Neural cell (in vitro differentiated cells): ENCODE measurements around the gene AHNAK. TPM values are rescaled to one million over a fixed set of nuclear protein-coding genes. Genes with fewer than 3 reads are reported as not detected.

Experiments
- H2AFZ ChIP-seq: fragments of 200-600, 300-800 bp; sonication (generic), shearing (Covaris generic); 2 replicates; pipeline ENCODE4 v1.6.0; 2014; ENCODE audit warnings: low read depth, mild to moderate bottlenecking, antibody characterized with exemption, low read length, moderate library complexity
- H3F3A ChIP-seq: fragments of 200-600 bp; shearing (Covaris generic); 2 replicates; pipeline ENCODE4 v1.6.1; 2016; ENCODE audit warnings: mild to moderate bottlenecking, moderate library complexity, mixed read lengths, antibody characterized with exemption, low read length; ENCODE audit not compliant: insufficient read depth, poor library complexity, severe bottlenecking
- H3K27ac ChIP-seq: fragments of 200-600, 300-800 bp; sonication (generic), shearing (Covaris generic); 2 replicates; pipeline ENCODE4 v1.5.1; 2014; ENCODE audit warnings: mild to moderate bottlenecking, low read length, moderate library complexity
- H3K27me3 ChIP-seq: fragments of 300-800, 200-600 bp; sonication (generic), shearing (Covaris generic); 2 replicates; pipeline ENCODE4 v1.6.0; 2014; ENCODE audit warnings: mild to moderate bottlenecking, low read depth, low read length, moderate library complexity; ENCODE audit not compliant: insufficient read depth
- H3K36me3 ChIP-seq: fragments of 300-800, 200-600 bp; sonication (generic), shearing (Covaris generic); 2 replicates; pipeline ENCODE4 v1.5.1; 2014; ENCODE audit warnings: mild to moderate bottlenecking, antibody characterized with exemption, low read length, moderate library complexity; ENCODE audit not compliant: insufficient read depth
- H3K4me2 ChIP-seq: fragments of 300-800, 200-600 bp; sonication (generic), shearing (Covaris generic); 2 replicates; pipeline ENCODE4 v1.6.0; 2014; ENCODE audit warnings: mild to moderate bottlenecking, low read length
- H3K4me3 ChIP-seq: fragments of 300-800, 200-600 bp; sonication (generic), shearing (Covaris generic); 2 replicates; pipeline ENCODE4 v1.5.1; 2014; ENCODE audit warnings: mild to moderate bottlenecking, low read length, moderate library complexity
- H3K79me2 ChIP-seq: fragments of 200-600 bp; shearing (Covaris generic); replicated peaks from 2 replicates; pipeline ENCODE4 v1.6.0; 2014; ENCODE audit warnings: mild to moderate bottlenecking, low read length, moderate library complexity; ENCODE audit not compliant: insufficient read depth
- H3K9ac ChIP-seq: fragments of 300-800, 200-600 bp; sonication (generic), shearing (Covaris generic); 2 replicates; pipeline ENCODE4 v1.6.1; 2016; ENCODE audit warnings: mild to moderate bottlenecking, low read length, mixed read lengths
- H3K9me2 ChIP-seq: fragments of 200-600 bp; shearing (Covaris generic); 2 replicates; pipeline ENCODE4 v1.6.1; 2016; ENCODE audit warnings: mild to moderate bottlenecking, low read length, mixed read lengths; ENCODE audit not compliant: insufficient read depth
- H3K9me3 ChIP-seq: fragments of 200-600, 300-800 bp; sonication (generic), shearing (Covaris generic); 2 replicates; pipeline ENCODE4 v1.6.1; 2016; ENCODE audit warnings: mild to moderate bottlenecking, mixed run types, low read length, moderate library complexity, mixed read lengths
- H4K20me1 ChIP-seq: fragments of 200-600 bp; shearing (Covaris generic); 2 replicates; pipeline ENCODE4 v1.6.1; 2016; ENCODE audit warnings: mild to moderate bottlenecking, mixed run types; ENCODE audit not compliant: insufficient read depth
- EP300 ChIP-seq: fragments of 450-650 bp; conservative IDR thresholded peaks from 2 replicates; pipeline ENCODE4 v1.6.1; 2014; ENCODE audit warnings: antibody characterized with exemption, mild to moderate bottlenecking, moderate library complexity; ENCODE audit not compliant: poor library complexity, severe bottlenecking
- EZH2 ChIP-seq: fragments of 200-600, 300-800 bp; shearing (Covaris generic), sonication (generic); IDR thresholded peaks from 2 replicates; pipeline ENCODE4 v1.6.1; 2014; ENCODE audit warnings: antibody characterized with exemption, low read length, borderline replicate concordance, mild to moderate bottlenecking; ENCODE audit not compliant: insufficient read depth, poor library complexity, severe bottlenecking
- MXI1 ChIP-seq: fragments of 450-650 bp; conservative IDR thresholded peaks from 2 replicates; pipeline ENCODE4 v1.6.1; 2014; ENCODE audit warnings: antibody characterized with exemption, mild to moderate bottlenecking; ENCODE audit not compliant: poor library complexity, severe bottlenecking
- POLR2AphosphoS5 ChIP-seq: IDR thresholded peaks from 2 replicates; pipeline ENCODE4 v1.6.1; 2012
- RAD21 ChIP-seq: fragments of 450-650 bp; conservative IDR thresholded peaks from 2 replicates; pipeline ENCODE4 v1.6.1; 2014; ENCODE audit warnings: antibody characterized with exemption, mild to moderate bottlenecking, moderate library complexity
- SMC3 ChIP-seq: fragments of 450-650 bp; conservative IDR thresholded peaks from 2 replicates; pipeline ENCODE4 v1.6.1; 2014; ENCODE audit warnings: antibody characterized with exemption, mild to moderate bottlenecking, moderate library complexity; ENCODE audit not compliant: poor library complexity
- polyA plus RNA-seq: library from polyadenylated mRNA; depleted of rRNA; stranded (reverse); fragments of >200 nt; gene quantifications from 2 replicates; pipeline ENCODE4 v1.2.3, GENCODE V29; 2014
- TF ChIP-seq, protein P1 (sequence below): IDR thresholded peaks from 2 replicates; pipeline ENCODE4 v1.6.1; 2012; ENCODE audit warnings: borderline replicate concordance
- TF ChIP-seq, protein P2 (sequence below): fragments of 450-650 bp; IDR thresholded peaks from 2 replicates; pipeline ENCODE4 v1.5.1; 2014; ENCODE audit warnings: antibody characterized with exemption, mild to moderate bottlenecking, moderate library complexity; ENCODE audit not compliant: poor library complexity, severe bottlenecking

The AHNAK gene
- polyA plus RNA-seq, 1 donor from 2014 or later = 0.11 TPM

- no peak overlapping the region for H3K4me2 ChIP-seq
- H3F3A ChIP-seq = no peaks in the 10 kb centered on the region
- H3K9ac ChIP-seq = no peak overlapping the region
- no peaks in the 10 kb centered on the region for H3K79me2 ChIP-seq
- no peak overlapping the region for H3K27ac ChIP-seq
- no peak overlapping the region for H2AFZ ChIP-seq
- no peaks in the 10 kb centered on the region for H3K36me3 ChIP-seq
- H3K9me3 ChIP-seq = no peaks in the 10 kb centered on the region
- H4K20me1 ChIP-seq = no peaks in the 10 kb centered on the region
- TF ChIP-seq EZH2 = no peak
- no peak for TF ChIP-seq RAD21
- no peak for TF ChIP-seq SMC3
- TF ChIP-seq, protein P1, sequence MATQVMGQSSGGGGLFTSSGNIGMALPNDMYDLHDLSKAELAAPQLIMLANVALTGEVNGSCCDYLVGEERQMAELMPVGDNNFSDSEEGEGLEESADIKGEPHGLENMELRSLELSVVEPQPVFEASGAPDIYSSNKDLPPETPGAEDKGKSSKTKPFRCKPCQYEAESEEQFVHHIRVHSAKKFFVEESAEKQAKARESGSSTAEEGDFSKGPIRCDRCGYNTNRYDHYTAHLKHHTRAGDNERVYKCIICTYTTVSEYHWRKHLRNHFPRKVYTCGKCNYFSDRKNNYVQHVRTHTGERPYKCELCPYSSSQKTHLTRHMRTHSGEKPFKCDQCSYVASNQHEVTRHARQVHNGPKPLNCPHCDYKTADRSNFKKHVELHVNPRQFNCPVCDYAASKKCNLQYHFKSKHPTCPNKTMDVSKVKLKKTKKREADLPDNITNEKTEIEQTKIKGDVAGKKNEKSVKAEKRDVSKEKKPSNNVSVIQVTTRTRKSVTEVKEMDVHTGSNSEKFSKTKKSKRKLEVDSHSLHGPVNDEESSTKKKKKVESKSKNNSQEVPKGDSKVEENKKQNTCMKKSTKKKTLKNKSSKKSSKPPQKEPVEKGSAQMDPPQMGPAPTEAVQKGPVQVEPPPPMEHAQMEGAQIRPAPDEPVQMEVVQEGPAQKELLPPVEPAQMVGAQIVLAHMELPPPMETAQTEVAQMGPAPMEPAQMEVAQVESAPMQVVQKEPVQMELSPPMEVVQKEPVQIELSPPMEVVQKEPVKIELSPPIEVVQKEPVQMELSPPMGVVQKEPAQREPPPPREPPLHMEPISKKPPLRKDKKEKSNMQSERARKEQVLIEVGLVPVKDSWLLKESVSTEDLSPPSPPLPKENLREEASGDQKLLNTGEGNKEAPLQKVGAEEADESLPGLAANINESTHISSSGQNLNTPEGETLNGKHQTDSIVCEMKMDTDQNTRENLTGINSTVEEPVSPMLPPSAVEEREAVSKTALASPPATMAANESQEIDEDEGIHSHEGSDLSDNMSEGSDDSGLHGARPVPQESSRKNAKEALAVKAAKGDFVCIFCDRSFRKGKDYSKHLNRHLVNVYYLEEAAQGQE = no peak
- TF ChIP-seq, protein P2, sequence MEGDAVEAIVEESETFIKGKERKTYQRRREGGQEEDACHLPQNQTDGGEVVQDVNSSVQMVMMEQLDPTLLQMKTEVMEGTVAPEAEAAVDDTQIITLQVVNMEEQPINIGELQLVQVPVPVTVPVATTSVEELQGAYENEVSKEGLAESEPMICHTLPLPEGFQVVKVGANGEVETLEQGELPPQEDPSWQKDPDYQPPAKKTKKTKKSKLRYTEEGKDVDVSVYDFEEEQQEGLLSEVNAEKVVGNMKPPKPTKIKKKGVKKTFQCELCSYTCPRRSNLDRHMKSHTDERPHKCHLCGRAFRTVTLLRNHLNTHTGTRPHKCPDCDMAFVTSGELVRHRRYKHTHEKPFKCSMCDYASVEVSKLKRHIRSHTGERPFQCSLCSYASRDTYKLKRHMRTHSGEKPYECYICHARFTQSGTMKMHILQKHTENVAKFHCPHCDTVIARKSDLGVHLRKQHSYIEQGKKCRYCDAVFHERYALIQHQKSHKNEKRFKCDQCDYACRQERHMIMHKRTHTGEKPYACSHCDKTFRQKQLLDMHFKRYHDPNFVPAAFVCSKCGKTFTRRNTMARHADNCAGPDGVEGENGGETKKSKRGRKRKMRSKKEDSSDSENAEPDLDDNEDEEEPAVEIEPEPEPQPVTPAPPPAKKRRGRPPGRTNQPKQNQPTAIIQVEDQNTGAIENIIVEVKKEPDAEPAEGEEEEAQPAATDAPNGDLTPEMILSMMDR = no peak
- TF ChIP-seq MXI1 = no peak
- H3K4me3 ChIP-seq = no peak overlapping the region
- H3K27me3 ChIP-seq = peaks cover 37% of the 10 kb centered on the region
- no peaks in the 10 kb centered on the region for H3K9me2 ChIP-seq
These were observed 5.6 kb downstream of the AHNAK start for GRCh38 chr11:62540804-62541701.

DNA sequence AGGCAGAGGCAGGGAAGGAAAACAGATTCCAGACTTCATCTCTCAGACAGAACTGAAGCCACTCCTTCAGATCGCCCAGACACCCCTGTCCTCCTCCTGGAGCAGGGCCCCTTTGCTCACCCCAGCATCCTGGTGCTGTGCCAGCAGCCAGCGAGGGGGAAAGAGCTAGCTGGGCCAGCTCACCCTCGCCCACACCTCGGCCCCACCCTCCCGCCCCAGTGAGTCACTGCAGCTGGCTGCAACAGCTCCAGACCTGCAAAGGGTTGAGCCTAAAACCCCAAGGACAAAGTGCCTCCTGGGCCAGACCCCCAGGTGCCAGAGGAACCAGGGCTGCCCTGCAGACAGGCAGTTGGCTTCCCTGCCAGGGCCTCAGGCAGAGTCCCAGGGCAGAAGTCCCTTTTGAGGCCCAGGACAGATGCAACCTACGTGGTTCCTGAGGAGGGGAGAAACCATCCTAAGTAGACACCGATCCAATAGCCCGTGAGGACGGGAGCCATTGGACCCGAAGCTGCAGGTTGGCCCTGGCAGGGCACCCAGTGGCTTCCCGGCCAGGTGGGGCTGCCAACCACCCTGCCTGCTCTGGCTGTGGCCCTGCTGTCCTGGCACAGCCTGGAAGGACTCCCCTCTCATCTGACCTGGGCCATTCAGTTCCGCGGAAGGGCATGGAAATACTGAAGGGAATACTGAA, 7.2 kb downstream of the AHNAK start:
- Histone ChIP-seq H3K4me3 (no peak overlapping the region), H3K36me3 (no peaks in the 10 kb centered on the region), H3K4me2 (no peak overlapping the region), H3K27ac (no peak overlapping the region), H3K79me2 (no peaks in the 10 kb centered on the region), H3K9me3 (no peaks in the 10 kb centered on the region), H4K20me1 (no peaks in the 10 kb centered on the region), H3K27me3 (peaks cover 20% of the 10 kb centered on the region), H2AFZ (no peak overlapping the region), H3F3A (no peaks in the 10 kb centered on the region), H3K9me2 (no peaks in the 10 kb centered on the region), H3K9ac (no peak overlapping the region)
- TF ChIP-seq SMC3 (no peak), MXI1 (no peak), EZH2 (no peak), EP300 (no peak), POLR2AphosphoS5 (no peak)
- TF ChIP-seq, protein P1 = no peak
- TF ChIP-seq, protein P2 = no peak
